Lower lobe of right lung (tissue), 2 donors: Measurements from ENCODE around the gene PRKN. TPM values are rescaled to one million over a fixed set of nuclear protein-coding genes. Genes with fewer than 3 reads are reported as not detected.

Source experiments
- ATAC-seq, 2 donors: fragments of 200-7000 bp; cut with Tn5 transposase; one replicate each; pipeline ENCODE4 v1.9.1; 2020 to 2022; ENCODE audit warnings: mild to moderate bottlenecking in 2 of 2, moderate library complexity in 2 of 2
- DNase-seq: peaks from one replicate; pipeline ENCODE4 v3.0.0-alpha.2; 2020
- H3K27ac ChIP-seq: fragments of 200-600 bp; one replicate; pipeline ENCODE4 v1.8.0; 2022
- H3K27me3 ChIP-seq: fragments of 200-600 bp; one replicate; pipeline ENCODE4 v1.8.0; 2022; ENCODE audit warnings: low read depth
- H3K36me3 ChIP-seq: fragments of 200-600 bp; one replicate; pipeline ENCODE4 v1.8.0; 2022; ENCODE audit warnings: mild to moderate bottlenecking
- H3K4me1 ChIP-seq: fragments of 200-600 bp; one replicate; pipeline ENCODE4 v1.8.0; 2022
- H3K4me3 ChIP-seq: fragments of 200-600 bp; one replicate; pipeline ENCODE4 v1.8.0; 2022; ENCODE audit warnings: mild to moderate bottlenecking
- H3K9me3 ChIP-seq: fragments of 200-600 bp; one replicate; pipeline ENCODE4 v1.8.0; 2022
- CTCF ChIP-seq: fragments of 200-600 bp; IDR thresholded peaks from one replicate; pipeline ENCODE4 v1.8.0; 2022; ENCODE audit warnings: antibody characterized with exemption, mild to moderate bottlenecking
- intact Hi-C: fragments of 100-400 bp; cut with DNase I; formaldehyde crosslinking; loops from one replicate; pipeline ENCODE4 v1.11.0; 2022
- total RNA-seq: library from RNA; stranded (reverse); fragmentation: NEBNext Ultra II Directional; extraction: Animal tissue kit (Norgen Biotek cat#: 25700); gene quantifications from one replicate; pipeline ENCODE4 v1.2.1, GENCODE V29; 2021
- donor health status: DM: no; HTN: yes; CAD: no; lungs with severe emphysema.

Gene PRKN
- total RNA-seq, 1 donor from 2014 or later: 6.1 TPM

GRCh38 chr6:161405418-161405817 lies 1322.1 kb downstream of the PRKN start:
- Histone ChIP-seq H3K4me1 (no peaks in the 10 kb centered on the region), H3K27me3 (no peaks in the 10 kb centered on the region), H3K36me3 (no peaks in the 10 kb centered on the region), H3K4me3 (no peak overlapping the region), H3K27ac (no peak overlapping the region), H3K9me3 (peaks cover 5% of the 10 kb centered on the region)
- no peak for DNase-seq
- TF ChIP-seq CTCF: no peak
- intact Hi-C loops: no loop called here
- ATAC-seq: no peak

- DNase-seq: no peak
- Histone ChIP-seq H3K4me3 (no peak overlapping the region), H3K4me1 (no peaks in the 10 kb centered on the region), H3K36me3 (no peaks in the 10 kb centered on the region), H3K27ac (no peak overlapping the region), H3K9me3 (peaks cover 5% of the 10 kb centered on the region), H3K27me3 (no peaks in the 10 kb centered on the region)
- intact Hi-C loops: no loop called here
- ATAC-seq: no peak
- no peak for TF ChIP-seq CTCF
Measured at GRCh38 chr6:161403717-161404116, 1323.8 kb downstream of the PRKN start.

- no peaks in the 10 kb centered on the region for H3K4me1 ChIP-seq
- ATAC-seq (no peak), DNase-seq (no peak)
- no peak overlapping the region for H3K27ac ChIP-seq
- no peaks in the 10 kb centered on the region for H3K27me3 ChIP-seq
- no peak overlapping the region for H3K4me3 ChIP-seq
- H3K36me3 ChIP-seq: no peaks in the 10 kb centered on the region
- peaks cover 5% of the 10 kb centered on the region for H3K9me3 ChIP-seq
- intact Hi-C loops: no loop called here
- TF ChIP-seq CTCF: no peak
Measured at GRCh38 chr6:161401587-161402309, 1325.8 kb downstream of the PRKN start.

GRCh38 chr6:161400671-161401070 lies 1326.9 kb downstream of the PRKN start:
- intact Hi-C loops: no loop called here
- Histone ChIP-seq H3K36me3 (no peaks in the 10 kb centered on the region), H3K4me3 (no peak overlapping the region), H3K4me1 (no peaks in the 10 kb centered on the region), H3K27me3 (no peaks in the 10 kb centered on the region), H3K27ac (no peak overlapping the region), H3K9me3 (peaks cover 5% of the 10 kb centered on the region)
- TF ChIP-seq CTCF: no peak
- no peak for DNase-seq
- ATAC-seq: no peak

- Histone ChIP-seq H3K9me3 (no peaks in the 10 kb centered on the region), H3K4me3 (no peak overlapping the region), H3K27ac (no peak overlapping the region), H3K4me1 (no peaks in the 10 kb centered on the region), H3K36me3 (no peaks in the 10 kb centered on the region), H3K27me3 (no peaks in the 10 kb centered on the region)
- intact Hi-C loops: no loop called here
- no peak for ATAC-seq
- no peak for TF ChIP-seq CTCF
- DNase-seq: no peak
Measured at GRCh38 chr6:161396539-161396938, 1331.0 kb downstream of the PRKN start.
